ENCODE results near the gene TERT.
"Not testable (repeated sequence)": the region's sequence is repeated elsewhere in the genome, so short reads cannot be mapped to it uniquely, and the experiment has no call there.

The TERT gene

DNA sequence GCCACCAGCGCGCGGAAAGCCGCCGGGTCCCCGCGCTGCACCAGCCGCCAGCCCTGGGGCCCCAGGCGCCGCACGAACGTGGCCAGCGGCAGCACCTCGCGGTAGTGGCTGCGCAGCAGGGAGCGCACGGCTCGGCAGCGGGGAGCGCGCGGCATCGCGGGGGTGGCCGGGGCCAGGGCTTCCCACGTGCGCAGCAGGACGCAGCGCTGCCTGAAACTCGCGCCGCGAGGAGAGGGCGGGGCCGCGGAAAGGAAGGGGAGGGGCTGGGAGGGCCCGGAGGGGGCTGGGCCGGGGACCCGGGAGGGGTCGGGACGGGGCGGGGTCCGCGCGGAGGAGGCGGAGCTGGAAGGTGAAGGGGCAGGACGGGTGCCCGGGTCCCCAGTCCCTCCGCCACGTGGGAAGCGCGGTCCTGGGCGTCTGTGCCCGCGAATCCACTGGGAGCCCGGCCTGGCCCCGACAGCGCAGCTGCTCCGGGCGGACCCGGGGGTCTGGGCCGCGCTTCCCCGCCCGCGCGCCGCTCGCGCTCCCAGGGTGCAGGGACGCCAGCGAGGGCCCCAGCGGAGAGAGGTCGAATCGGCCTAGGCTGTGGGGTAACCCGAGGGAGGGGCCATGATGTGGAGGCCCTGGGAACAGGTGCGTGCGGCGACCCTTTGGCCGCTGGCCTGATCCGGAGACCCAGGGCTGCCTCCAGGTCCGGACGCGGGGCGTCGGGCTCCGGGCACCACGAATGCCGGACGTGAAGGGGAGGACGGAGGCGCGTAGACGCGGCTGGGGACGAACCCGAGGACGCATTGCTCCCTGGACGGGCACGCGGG, at the start of gene TERT:
Gene TERT (minus strand): TSS at position 234 of the 815 bp plus-strand sequence. CDS start 79 bp downstream, at position 155.
- DNase-seq (ENCODE audit: insufficient read length, low spot score) (no peak), FAIRE-seq (no peak)
- TF ChIP-seq, protein P1, sequence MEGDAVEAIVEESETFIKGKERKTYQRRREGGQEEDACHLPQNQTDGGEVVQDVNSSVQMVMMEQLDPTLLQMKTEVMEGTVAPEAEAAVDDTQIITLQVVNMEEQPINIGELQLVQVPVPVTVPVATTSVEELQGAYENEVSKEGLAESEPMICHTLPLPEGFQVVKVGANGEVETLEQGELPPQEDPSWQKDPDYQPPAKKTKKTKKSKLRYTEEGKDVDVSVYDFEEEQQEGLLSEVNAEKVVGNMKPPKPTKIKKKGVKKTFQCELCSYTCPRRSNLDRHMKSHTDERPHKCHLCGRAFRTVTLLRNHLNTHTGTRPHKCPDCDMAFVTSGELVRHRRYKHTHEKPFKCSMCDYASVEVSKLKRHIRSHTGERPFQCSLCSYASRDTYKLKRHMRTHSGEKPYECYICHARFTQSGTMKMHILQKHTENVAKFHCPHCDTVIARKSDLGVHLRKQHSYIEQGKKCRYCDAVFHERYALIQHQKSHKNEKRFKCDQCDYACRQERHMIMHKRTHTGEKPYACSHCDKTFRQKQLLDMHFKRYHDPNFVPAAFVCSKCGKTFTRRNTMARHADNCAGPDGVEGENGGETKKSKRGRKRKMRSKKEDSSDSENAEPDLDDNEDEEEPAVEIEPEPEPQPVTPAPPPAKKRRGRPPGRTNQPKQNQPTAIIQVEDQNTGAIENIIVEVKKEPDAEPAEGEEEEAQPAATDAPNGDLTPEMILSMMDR (IDR thresholded peaks at IDR 0.05; ENCODE audit: insufficient read depth, missing control alignments) = no peak

DNA sequence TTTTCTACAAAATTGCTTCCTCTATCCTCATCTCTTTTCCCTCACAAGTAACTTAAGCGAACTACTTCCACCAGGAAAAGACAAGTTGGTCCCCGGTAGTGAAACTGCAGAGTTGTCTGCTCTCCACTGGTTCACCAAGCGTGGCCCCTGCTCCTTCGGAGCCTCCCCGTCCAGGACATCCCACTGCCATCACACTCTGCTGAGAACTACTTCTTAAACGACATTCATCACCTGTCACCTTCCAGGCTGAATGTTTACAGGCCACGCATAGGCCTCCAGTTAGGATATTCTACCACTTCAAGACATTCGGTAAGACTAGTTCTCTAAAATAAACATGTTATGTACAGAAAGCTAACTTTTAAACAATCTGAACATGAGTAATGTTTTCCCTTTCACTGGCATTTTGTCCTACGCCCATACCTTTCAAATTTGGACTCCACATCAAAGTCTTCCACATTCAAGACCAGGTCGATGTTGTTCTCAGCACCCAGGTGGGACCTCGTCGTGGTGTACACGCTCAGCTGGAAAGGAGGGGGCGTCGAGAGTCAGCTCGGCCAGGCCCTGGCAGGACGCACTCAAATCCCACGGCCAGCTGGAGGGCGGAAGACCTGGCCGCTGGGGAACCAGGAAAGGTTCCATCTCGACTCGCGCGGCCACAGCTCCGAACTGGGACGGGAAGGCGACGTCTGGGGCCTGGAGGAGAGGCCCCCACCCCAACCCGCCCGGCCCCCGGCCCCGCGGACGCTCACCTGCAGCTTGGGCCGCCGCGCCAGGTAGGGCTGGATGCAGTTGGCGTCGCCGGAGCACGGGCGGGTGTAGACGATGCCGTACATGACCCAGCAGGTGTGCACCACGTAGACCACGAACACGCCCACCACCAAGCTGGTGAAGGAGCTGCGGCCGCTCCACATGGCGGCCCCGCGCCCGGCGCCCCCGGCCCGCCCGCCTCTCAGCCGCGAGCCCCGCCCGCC, 49.3 kb upstream of the TERT start:
- DNase-seq (ENCODE audit: insufficient read length, low spot score) (no peak), FAIRE-seq (no peak)
- TF ChIP-seq, protein P1 (IDR thresholded peaks at IDR 0.05; ENCODE audit: insufficient read depth, missing control alignments) = no peak

- no peak for FAIRE-seq
- TF ChIP-seq, protein P1 (IDR thresholded peaks at IDR 0.05; ENCODE audit: insufficient read depth, missing control alignments) = no peak
Observed at GRCh38 chr5:1343315-1343751, 48.5 kb upstream of the TERT start.

GRCh38 chr5:1342711-1343110, 47.8 kb upstream of the TERT start:
- DNase-seq (ENCODE audit: insufficient read length, low spot score); FAIRE-seq: not testable (repeated sequence)

More at GRCh38 chr5:1343315-1343751, 48.5 kb upstream of the TERT start:
- no peak for DNase-seq (ENCODE audit: insufficient read length, low spot score)

DNA sequence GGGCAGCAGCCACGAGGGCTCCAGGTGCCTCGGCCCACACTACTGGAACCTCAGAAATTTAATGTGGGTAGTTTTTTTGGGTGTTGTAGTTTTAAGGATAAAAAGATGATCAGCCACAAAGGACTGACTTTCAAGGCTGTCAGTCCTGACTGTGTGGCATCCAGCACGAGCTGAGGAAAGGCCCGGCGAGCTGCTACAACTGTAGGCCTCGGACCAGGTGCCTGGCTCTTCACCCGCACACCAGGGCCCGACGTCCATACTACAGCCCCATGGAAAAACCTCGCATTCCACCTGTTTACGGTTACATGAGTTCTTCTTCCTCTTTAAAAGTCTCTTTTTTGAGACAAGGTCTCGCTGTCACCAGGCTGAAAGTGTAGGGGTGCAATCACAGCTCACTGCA, 47.4 kb upstream of the TERT start:
- TF ChIP-seq, protein P1 (IDR thresholded peaks at IDR 0.05; ENCODE audit: insufficient read depth, missing control alignments) = no peak
- DNase-seq (ENCODE audit: insufficient read length, low spot score) (no peak), FAIRE-seq (no peak)

DNA sequence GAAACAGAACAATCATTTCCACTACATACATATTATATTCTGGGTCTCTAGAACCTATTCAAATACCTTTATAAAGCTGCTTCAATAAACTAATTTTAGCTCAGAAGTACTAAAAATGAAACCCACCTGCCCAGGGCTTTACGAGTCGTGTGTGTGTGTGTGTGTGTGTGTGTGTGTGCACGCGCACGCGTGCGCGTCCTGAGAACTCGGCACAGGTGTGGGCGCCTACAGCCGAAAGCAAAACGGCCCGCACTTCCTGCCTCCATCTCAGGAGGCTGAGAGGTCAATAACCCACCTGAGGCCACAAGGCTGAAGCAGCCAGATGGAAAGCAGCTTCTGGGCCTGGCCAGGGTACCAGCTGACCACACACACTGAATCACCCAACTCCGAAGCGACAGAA, 47.0 kb upstream of the TERT start:
- TF ChIP-seq, protein P1 (IDR thresholded peaks at IDR 0.05; ENCODE audit: insufficient read depth, missing control alignments) = no peak
- DNase-seq (ENCODE audit: insufficient read length, low spot score) (no peak), FAIRE-seq (no peak)

DNA sequence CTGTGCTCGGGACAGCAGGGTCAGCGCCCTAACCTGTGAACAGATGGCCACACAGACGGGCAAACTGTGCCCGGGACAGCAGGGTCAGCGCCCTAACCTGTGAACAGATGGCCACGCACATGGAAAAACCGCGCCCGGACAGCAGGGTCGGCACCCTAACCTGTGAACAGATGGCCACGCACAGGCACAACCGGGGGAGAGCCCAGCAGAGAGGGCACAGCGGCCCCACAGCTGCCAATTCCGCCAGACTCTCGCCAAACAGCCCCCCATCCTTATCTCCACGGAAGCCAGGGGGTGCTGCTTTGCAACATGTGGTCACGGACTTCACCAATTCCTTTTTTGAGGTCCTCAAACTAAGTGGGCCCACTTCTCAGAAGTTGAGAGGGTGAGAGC, 44.9 kb upstream of the TERT start:
- FAIRE-seq; DNase-seq (ENCODE audit: insufficient read length, low spot score): not testable (repeated sequence)

- FAIRE-seq; DNase-seq (ENCODE audit: insufficient read length, low spot score): not testable (repeated sequence)
Observed at GRCh38 chr5:1339139-1339817, 44.4 kb upstream of the TERT start.
